K562 (cell line): ENCODE measurements around the gene TMEM69. TPM values are rescaled to one million over a fixed set of nuclear protein-coding genes. Genes with fewer than 3 reads are reported as not detected.
A peak's percentile ranks its signal among the peaks of the same experiment; 100 is the strongest.

Experiments used
- BRF2 ChIP-seq: IDR thresholded peaks from 3 replicates; pipeline ENCODE4 v1.6.1; 2011; ENCODE audit warnings: borderline replicate concordance, mild to moderate bottlenecking; ENCODE audit not compliant: insufficient read length, insufficient read depth
- CBFB ChIP-seq: sonication (generic); formaldehyde crosslinking; IDR thresholded peaks from 2 replicates; pipeline ENCODE4 v1.4.0; 2020; ENCODE audit warnings: mild to moderate bottlenecking, missing genetic modification reagents
- COPS2 ChIP-seq: fragments of 450-650 bp; conservative IDR thresholded peaks from 2 replicates; pipeline ENCODE4 v1.6.1; 2016; ENCODE audit warnings: mild to moderate bottlenecking, moderate library complexity
- ELF1 ChIP-seq: fragments of 200-800 bp; sonication (Bioruptor generic); IDR thresholded peaks from 2 replicates; pipeline ENCODE4 v1.6.1; 2016; ENCODE audit warnings: missing genetic modification characterization, missing compliant biosample characterization
- ELK3 ChIP-seq: fragments of 450-650 bp; formaldehyde crosslinking; IDR thresholded peaks from 2 replicates; pipeline ENCODE4 v1.4.0; 2020; ENCODE audit warnings: mild to moderate bottlenecking
- EP400 ChIP-seq: fragments of 450-650 bp; IDR thresholded peaks from 2 replicates; pipeline ENCODE4 v1.6.1; 2017; ENCODE audit warnings: antibody characterized with exemption, mild to moderate bottlenecking, moderate library complexity
- FOXJ3 ChIP-seq: sonication (generic); formaldehyde crosslinking; IDR thresholded peaks from 2 replicates; pipeline ENCODE4 v1.4.0; 2020; ENCODE audit warnings: mild to moderate bottlenecking, missing genetic modification reagents
- HDAC1 ChIP-seq, 2 experiments: fragments of 450-650 bp; IDR thresholded peaks; 2 replicates each; pipeline ENCODE4 v1.6.1; 2016 to 2017; ENCODE audit warnings: inconsistent platforms in 1 of 2, mild to moderate bottlenecking in 1 of 2, moderate library complexity in 1 of 2
- MLLT1 ChIP-seq, 2 experiments: fragments of 450-650 bp; IDR thresholded peaks; 2 replicates each; pipeline ENCODE4 v1.6.1; 2016
- NFRKB ChIP-seq: fragments of 450-650 bp; IDR thresholded peaks from 2 replicates; pipeline ENCODE4 v1.6.1; 2016; ENCODE audit warnings: low read depth
- NR1H2 ChIP-seq: sonication (generic); formaldehyde crosslinking; IDR thresholded peaks from 2 replicates; pipeline ENCODE4 v1.4.0; 2020; ENCODE audit warnings: mild to moderate bottlenecking, missing genetic modification reagents
- PCBP1 ChIP-seq: fragments of 200-400 bp; formaldehyde crosslinking; IDR thresholded peaks from 2 replicates; pipeline ENCODE4 v1.6.1; 2018; ENCODE audit warnings: mild to moderate bottlenecking, low read depth, low read length; ENCODE audit not compliant: poor library complexity, severe bottlenecking
- PKNOX1 ChIP-seq: fragments of 450-650 bp; IDR thresholded peaks from 2 replicates; pipeline ENCODE4 v1.6.1; 2016
- RBM22 ChIP-seq: fragments of 200-400 bp; formaldehyde crosslinking; IDR thresholded peaks from 2 replicates; pipeline ENCODE4 v1.6.1; 2018; ENCODE audit warnings: low read length, low read depth; ENCODE audit not compliant: poor library complexity, severe bottlenecking
- SMARCC2 ChIP-seq: fragments of 450-650 bp; IDR thresholded peaks from 2 replicates; pipeline ENCODE4 v1.6.1; 2017; ENCODE audit warnings: antibody characterized with exemption, moderate library complexity, mild to moderate bottlenecking, low read depth
- SMARCE1 ChIP-seq: fragments of 450-650 bp; IDR thresholded peaks from 2 replicates; pipeline ENCODE4 v1.7.1; 2016; ENCODE audit warnings: mild to moderate bottlenecking
- UBTF ChIP-seq, 2 experiments: IDR thresholded peaks; 2 replicates each; pipeline ENCODE4 v1.6.1; 2012; ENCODE audit warnings: improper control_type of control experiment in 2 of 2, low read depth in 2 of 2, low read length in 2 of 2, borderline replicate concordance in 1 of 2
- XRCC4 ChIP-seq: IDR thresholded peaks from one replicate; pipeline ENCODE4 v1.6.1; 2011; ENCODE audit not compliant: insufficient read depth, insufficient read length; ENCODE audit errors: extremely low read depth
- ZBTB9 ChIP-seq: fragments of 450-650 bp; formaldehyde crosslinking; IDR thresholded peaks from 2 replicates; pipeline ENCODE4 v1.4.0; 2020; ENCODE audit warnings: mild to moderate bottlenecking, moderate library complexity
- ZEB2 ChIP-seq: fragments of 450-650 bp; IDR thresholded peaks from 2 replicates; pipeline ENCODE4 v1.6.1; 2016
- ZNF589 ChIP-seq: fragments of 200-800 bp; sonication (Bioruptor generic); IDR thresholded peaks from 2 replicates; pipeline ENCODE4 v1.6.1; 2016; ENCODE audit warnings: low read depth, missing genetic modification characterization, missing compliant biosample characterization
- ZNF830 ChIP-seq: fragments of 250-450 bp; sonication (Bioruptor Pico); IDR thresholded peaks from 2 replicates; pipeline ENCODE4 v1.5.0; 2021; ENCODE audit warnings: mild to moderate bottlenecking
- polyA plus RNA-seq, 8 experiments: library from polyadenylated mRNA; depleted of rRNA in 4 of 8; stranded (reverse) in 5 of 8; unstranded in 3 of 8; fragments of >200 nt; fragmentation: Nextera tagmentation in 2 of 8; fragmentation: Illumina TruSeq in 1 of 8; extraction: Ambion mirVana in 2 of 8; extraction: Trizol in 1 of 8; gene quantifications; 2 replicates each; pipeline versions ENCODE4 v1.2.1 to v1.2.3, GENCODE V29; 2011 to 2014; ENCODE audit warnings: inconsistent platforms in 1 of 8, missing spikeins in 1 of 8
- total RNA-seq, 7 experiments: library from RNA; depleted of rRNA in 6 of 7; stranded (reverse); fragments of >200 nt in 6 of 7; fragmentation: Illumina TruSeq in 2 of 7; extraction: Trizol in 2 of 7; gene quantifications; 2 replicates each; pipeline versions ENCODE4 v1.2.1 to v1.2.3, GENCODE V29; 2011 to 2021; ENCODE audit warnings: low replicate concordance in 1 of 7

The TMEM69 gene
- total and polyA plus RNA-seq, 9 of the 15 experiments (the other 6 are each of a cell fraction or from before 2014, with no cell fraction given): 47.3 to 248 (median 103) TPM

GRCh38 chr1:45686015-45686287 is 2.0 kb upstream of the TMEM69 start (continued):
- TF ChIP-seq ZEB2: peak; percentile 75; the same call in 1 of the 2 replicates
- no peak for TF ChIP-seq EP400
- TF ChIP-seq ELF1: peak; percentile 20; the same call in 1 of the 2 replicates
- 0 out of 2 replicates have a peak, but pooled peaks have one; percentile 75 for TF ChIP-seq ZNF830 (CRISPR knock-in tag)
- peak; percentile 60; the same call in 1 of the 2 replicates for TF ChIP-seq CBFB (CRISPR knock-in tag)
- TF ChIP-seq SMARCC2: peak; percentile 49
- TF ChIP-seq PKNOX1: peak; percentile 57
- TF ChIP-seq ZBTB9 (CRISPR knock-in tag): no peak
- TF ChIP-seq MLLT1 (IDR thresholded peaks at IDR 0.05): peak; percentile 12 to 66; a peak in 2 of 4 replicates
- no peak for TF ChIP-seq COPS2
- TF ChIP-seq RBM22: peak; percentile 75
- no peak for TF ChIP-seq XRCC4
- TF ChIP-seq NFRKB: no peak
- TF ChIP-seq HDAC1 (IDR thresholded peaks at IDR 0.05): no peak; a peak in 1 of 4 replicates
- TF ChIP-seq PCBP1: no peak
- TF ChIP-seq SMARCE1: 0 out of 2 replicates have a peak, but pooled peaks have one; percentile 69
- no peak for TF ChIP-seq ZNF589 (CRISPR knock-in tag)
- TF ChIP-seq FOXJ3 (CRISPR knock-in tag): no peak
- TF ChIP-seq UBTF (IDR thresholded peaks at IDR 0.05; ENCODE audit: borderline replicate concordance in 1 of 2, low read depth in 2 of 2, low read length in 2 of 2): peak; percentile 53 to 78; a peak in 2 of 4 replicates
- TF ChIP-seq NR1H2 (CRISPR knock-in tag): 0 out of 2 replicates have a peak, but pooled peaks have one; percentile 86
- no peak for TF ChIP-seq BRF2
- no peak for TF ChIP-seq ELK3 (CRISPR knock-in tag)
